SH-SY5Y (cell line): ENCODE measurements around the gene LAMTOR5.

Experiments
- GATA2 ChIP-seq: IDR thresholded peaks from 2 replicates; pipeline ENCODE4 v1.6.1; 2011; ENCODE audit warnings: mild to moderate bottlenecking, low read depth, low read length
- GATA3 ChIP-seq: IDR thresholded peaks from 2 replicates; pipeline ENCODE4 v1.6.1; 2011; ENCODE audit warnings: low read depth, mild to moderate bottlenecking, low read length, moderate library complexity

The LAMTOR5 gene

GRCh38 chr1:110408488-110408887 is 994 bp upstream of the LAMTOR5 start:
- TF ChIP-seq GATA3 (no peak), GATA2 (no peak)

GRCh38 chr1:110404401-110404800 is 3.1 kb downstream of the LAMTOR5 start:
- TF ChIP-seq GATA3 = no peak
- TF ChIP-seq GATA2 = no peak

DNA sequence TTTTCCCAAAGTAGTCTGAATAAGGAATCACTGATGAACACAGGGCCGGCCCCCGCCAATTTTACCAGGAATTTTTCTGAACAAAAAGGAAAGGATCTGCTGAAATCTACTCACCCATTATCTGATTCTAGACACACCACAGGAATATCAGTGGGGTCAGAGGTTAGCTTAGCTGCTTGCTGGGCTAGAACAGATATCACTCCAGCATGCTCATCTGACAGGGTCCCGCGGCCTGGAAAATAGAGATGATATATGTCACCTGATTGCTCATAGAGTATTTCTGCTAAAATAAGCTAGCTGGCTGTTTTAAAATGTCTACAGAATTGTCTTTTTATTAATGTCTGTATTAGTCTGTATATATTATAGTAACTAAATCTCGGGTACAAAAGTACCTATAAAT is 3.7 kb downstream of the LAMTOR5 start:
- TF ChIP-seq GATA2 (no peak), GATA3 (no peak)

- TF ChIP-seq GATA2 (no peak), GATA3 (no peak)
Observed at GRCh38 chr1:110394493-110394820, 13.0 kb downstream of the LAMTOR5 start.

GRCh38 chr1:110393691-110394492 is 13.6 kb downstream of the LAMTOR5 start:
- TF ChIP-seq GATA2 (no peak), GATA3 (no peak)

DNA sequence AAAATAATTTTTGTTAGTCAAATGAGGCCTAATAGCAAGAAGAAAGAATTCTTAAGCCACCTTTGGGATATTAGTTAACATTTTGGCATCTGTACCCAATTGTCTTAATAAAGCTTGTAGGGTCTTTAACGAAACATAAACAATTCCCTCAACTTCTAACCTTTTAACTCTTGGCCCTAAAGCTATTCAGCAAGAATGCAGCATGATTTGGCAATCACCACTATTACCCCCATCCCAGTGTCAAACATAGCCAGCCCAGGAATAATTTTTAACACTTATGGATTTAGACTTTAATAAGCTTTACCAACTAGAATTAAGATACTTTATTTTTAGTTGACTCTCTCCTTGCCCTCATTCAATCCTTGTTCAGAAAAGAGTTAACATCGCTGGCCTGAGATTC is 14.2 kb downstream of the LAMTOR5 start:
- TF ChIP-seq GATA2 (no peak), GATA3 (no peak)

- no peak for TF ChIP-seq GATA2
- TF ChIP-seq GATA3 = no peak
Observed at GRCh38 chr1:110390692-110391245, 16.7 kb downstream of the LAMTOR5 start, which contains the start of gene SLC16A4. SLC16A4 (minus strand) TSS chr1:110391026; CDS start chr1:110389323, 1,703 bp downstream.

DNA sequence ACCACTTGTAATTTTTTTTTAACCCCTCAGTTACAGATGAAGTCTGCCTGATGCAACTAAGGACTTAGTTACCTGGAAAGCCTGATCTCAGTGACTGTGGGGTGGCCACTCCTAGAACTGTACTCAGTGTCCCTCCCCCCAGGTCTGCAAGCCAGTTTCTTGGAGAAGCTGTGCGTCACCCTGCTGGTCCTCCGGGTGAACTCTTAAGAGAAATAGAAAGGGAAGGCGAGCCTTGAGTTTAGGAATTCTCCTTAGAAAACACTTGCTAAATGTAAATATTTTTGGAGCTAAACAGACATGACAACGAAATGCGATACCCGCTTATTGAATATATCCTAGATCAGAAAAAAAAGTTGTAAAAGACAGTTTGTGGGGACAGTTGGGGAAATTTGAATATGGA is 17.4 kb downstream of the LAMTOR5 start:
- TF ChIP-seq GATA2 = no peak
- TF ChIP-seq GATA3 = no peak

DNA sequence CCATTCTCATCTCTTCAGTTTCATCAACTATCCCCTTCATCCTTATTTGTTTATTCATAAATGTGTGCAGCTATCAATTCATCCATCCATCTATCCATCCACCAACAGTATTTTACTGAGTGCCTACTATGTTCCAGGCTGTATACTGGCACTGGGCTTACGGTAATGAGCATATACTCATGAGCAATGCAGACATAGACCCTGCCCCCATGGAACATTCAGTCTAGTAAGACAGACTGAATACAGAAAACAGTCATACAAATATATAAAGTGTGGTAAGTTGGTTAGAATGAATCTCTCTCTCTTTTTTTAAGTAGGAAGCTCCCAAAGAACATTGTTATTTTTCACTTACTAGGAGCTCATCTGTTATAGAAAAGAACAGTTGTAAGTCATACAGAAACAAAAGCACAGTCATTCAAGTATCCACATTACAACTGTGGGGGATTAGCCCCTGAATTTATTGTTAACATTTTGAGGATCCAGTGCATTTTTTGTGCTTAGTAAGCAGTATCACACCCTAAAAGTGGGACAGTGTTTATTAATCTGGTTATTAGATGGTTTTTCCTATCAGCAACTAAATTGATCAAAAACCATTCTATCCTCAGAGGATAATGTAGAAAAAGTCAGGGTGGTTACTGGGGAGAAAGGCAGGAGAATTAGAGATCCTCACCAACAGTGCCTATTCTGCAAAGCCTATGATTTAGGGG is 20.3 kb downstream of the LAMTOR5 start:
- no peak for TF ChIP-seq GATA3
- TF ChIP-seq GATA2 = no peak

GRCh38 chr1:110385369-110385768 is 22.1 kb downstream of the LAMTOR5 start:
- TF ChIP-seq GATA3 (no peak), GATA2 (no peak)

- TF ChIP-seq GATA3 (no peak), GATA2 (no peak)
Observed at GRCh38 chr1:110384581-110385321, 22.7 kb downstream of the LAMTOR5 start.

GRCh38 chr1:110383251-110383990 is 24.1 kb downstream of the LAMTOR5 start:
- no peak for TF ChIP-seq GATA2
- TF ChIP-seq GATA3 = no peak

- TF ChIP-seq GATA2 = no peak
- no peak for TF ChIP-seq GATA3
Observed at GRCh38 chr1:110380672-110381283, 26.7 kb downstream of the LAMTOR5 start.
